GM12865 (cell line): ENCODE results near the gene RTL10.
"Not testable (repeated sequence)": the region's sequence is repeated elsewhere in the genome, so short reads cannot be mapped to it uniquely, and the experiment has no call there.

Experiments used
- DNase-seq: peaks from one replicate; pipeline ENCODE4 v3.0.0; 2010; ENCODE audit warnings: low read depth
- H3K4me3 ChIP-seq: 2 replicates; pipeline ENCODE4 v1.5.1; 2011; ENCODE audit warnings: mild to moderate bottlenecking, low read depth, low read length, control low read depth
- TF ChIP-seq, protein P1 (sequence below): IDR thresholded peaks from 2 replicates; pipeline ENCODE4 v1.5.1; 2011; ENCODE audit warnings: low read length, control low read depth, low read depth, inconsistent platforms; ENCODE audit not compliant: insufficient read depth; ENCODE audit errors: missing control alignments

The RTL10 gene

DNA sequence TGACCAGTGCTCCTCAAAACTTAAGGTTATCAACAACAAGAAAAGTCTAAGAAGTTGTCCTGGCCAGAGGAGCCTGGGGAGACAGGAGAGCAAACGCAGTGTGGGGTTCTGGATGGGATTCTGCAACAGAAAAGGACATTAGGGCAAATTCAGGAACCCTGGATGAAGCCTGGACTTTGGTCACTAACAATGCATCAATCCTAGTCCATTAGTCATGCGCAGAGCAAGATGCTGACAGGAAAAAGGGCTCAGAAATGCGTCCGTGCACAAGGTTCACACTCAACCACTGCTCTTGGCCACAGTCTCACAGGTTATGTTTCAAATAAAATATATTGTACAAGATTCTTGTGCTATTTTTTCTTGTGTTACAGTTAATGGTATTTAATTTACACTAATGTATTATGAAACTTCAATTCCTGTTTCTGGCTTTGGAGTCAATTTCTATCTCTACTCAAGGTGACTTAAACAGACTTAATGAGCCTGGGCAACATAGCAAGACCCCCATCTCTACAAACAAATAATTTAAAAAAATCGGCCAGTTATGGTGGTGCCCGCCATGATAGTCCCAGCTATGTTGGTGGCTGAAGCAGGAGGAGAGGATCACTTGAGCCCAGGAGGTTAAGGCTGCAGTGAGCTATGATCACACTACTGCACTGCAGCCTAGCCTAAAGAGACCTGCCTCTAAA is 13.6 kb downstream of the RTL10 start:
- DNase-seq, result no peak
- H3K4me3 ChIP-seq, result no peak overlapping the region
- TF ChIP-seq, protein P1, sequence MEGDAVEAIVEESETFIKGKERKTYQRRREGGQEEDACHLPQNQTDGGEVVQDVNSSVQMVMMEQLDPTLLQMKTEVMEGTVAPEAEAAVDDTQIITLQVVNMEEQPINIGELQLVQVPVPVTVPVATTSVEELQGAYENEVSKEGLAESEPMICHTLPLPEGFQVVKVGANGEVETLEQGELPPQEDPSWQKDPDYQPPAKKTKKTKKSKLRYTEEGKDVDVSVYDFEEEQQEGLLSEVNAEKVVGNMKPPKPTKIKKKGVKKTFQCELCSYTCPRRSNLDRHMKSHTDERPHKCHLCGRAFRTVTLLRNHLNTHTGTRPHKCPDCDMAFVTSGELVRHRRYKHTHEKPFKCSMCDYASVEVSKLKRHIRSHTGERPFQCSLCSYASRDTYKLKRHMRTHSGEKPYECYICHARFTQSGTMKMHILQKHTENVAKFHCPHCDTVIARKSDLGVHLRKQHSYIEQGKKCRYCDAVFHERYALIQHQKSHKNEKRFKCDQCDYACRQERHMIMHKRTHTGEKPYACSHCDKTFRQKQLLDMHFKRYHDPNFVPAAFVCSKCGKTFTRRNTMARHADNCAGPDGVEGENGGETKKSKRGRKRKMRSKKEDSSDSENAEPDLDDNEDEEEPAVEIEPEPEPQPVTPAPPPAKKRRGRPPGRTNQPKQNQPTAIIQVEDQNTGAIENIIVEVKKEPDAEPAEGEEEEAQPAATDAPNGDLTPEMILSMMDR, result no peak

DNA sequence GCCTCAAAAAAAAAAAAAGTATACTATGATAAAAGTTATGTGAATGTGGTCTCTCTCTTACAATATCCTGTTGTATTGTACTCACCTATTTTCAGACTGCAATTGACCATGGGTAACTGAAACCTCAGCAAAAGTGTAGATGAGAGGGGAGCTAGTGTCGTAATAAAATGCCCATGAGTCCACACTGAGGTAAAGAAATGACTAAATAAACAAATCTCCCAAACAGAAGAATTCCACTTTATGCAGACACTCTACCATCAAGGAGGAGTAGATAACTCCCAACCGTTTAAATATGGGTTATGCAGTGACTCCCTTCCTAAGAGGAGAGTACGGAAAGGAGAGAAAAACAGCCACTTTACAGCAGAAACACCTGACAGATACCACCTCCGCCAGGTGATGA is 14.6 kb downstream of the RTL10 start:
- no peak overlapping the region for H3K4me3 ChIP-seq
- TF ChIP-seq, protein P1, result no peak
- no peak for DNase-seq

DNA sequence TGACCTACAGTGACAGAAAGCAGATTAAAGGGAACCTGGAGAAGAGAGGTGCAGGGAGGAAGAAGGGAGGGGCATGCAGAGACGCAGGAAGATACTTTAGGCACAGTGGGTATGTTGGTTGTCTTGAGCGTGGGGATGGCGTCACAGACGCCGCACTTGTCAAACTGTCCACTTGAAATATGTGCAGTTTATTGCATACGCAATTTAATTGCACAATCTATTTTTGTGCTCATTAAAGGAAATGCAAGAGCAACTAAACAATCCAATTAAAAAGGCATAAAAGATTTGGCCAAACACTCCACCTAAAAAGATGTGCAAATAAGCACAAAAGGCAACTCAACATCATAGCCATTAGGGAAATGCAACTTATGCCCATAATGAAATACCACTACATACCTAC is 16.8 kb downstream of the RTL10 start:
- TF ChIP-seq, protein P1, result no peak
- DNase-seq, result no peak

DNA sequence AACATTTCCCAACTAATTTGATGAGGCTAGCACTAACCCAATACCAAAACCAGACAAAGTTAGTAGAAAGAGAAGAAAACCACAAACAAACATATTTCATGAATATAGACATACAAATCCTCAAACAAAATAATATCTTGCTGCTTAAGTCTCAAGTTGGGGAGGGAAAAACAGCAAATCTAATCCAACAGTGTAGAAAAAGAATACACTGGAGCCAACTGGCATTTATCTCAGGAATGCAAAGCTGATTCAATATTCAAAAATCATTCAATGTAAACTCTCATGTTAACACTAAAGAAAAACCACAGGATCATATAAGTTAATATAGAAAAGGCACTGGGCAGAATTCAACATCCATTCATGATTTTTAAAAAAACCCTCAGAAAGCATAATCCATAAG is 18.2 kb downstream of the RTL10 start:
- H3K4me3 ChIP-seq, result no peak overlapping the region
- TF ChIP-seq, protein P1, result no peak
- DNase-seq, result no peak

More for the DNA sequence above, 16.8 kb downstream of the RTL10 start:
- no peak overlapping the region for H3K4me3 ChIP-seq

DNA sequence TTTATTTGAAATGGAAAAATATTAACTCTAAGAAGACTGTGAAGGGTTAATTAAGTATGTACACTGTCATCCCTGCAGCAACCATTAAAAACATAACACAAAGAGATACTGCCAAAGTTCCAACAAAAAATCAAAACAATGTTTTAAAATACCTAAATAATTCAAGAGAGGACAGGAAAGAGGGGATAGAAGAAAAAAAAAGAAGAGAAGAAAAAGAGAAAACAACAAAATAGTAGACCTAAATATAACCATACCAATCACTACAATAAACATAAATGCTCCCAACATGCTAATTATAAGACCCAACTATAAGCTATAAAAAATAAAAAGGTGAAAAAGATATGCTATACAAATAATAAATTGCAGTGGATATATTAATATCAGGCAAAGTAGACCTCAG is 20.1 kb downstream of the RTL10 start:
- DNase-seq, result no peak
- H3K4me3 ChIP-seq, result no peak overlapping the region
- TF ChIP-seq, protein P1, result no peak

DNA sequence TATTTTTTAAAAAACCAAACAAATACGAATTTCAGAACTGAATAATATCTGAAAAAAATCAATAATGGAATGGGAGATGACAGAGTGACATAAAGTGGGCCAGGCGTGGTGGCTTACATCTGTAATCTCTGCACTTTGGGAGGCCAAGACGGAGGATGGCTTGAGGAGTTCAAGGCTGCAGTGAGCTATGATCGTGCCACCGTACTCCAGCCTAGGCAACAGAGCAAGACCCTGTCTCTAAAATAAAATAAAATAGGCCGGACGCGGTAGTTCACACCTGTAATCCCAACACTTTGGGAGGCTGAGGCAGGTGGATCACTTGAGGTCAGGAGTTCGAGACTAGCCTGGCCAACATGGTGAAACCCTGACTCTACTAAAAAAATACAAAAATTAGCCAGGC is 21.3 kb downstream of the RTL10 start:
- not testable (repeated sequence) for H3K4me3 ChIP-seq, DNase-seq

DNA sequence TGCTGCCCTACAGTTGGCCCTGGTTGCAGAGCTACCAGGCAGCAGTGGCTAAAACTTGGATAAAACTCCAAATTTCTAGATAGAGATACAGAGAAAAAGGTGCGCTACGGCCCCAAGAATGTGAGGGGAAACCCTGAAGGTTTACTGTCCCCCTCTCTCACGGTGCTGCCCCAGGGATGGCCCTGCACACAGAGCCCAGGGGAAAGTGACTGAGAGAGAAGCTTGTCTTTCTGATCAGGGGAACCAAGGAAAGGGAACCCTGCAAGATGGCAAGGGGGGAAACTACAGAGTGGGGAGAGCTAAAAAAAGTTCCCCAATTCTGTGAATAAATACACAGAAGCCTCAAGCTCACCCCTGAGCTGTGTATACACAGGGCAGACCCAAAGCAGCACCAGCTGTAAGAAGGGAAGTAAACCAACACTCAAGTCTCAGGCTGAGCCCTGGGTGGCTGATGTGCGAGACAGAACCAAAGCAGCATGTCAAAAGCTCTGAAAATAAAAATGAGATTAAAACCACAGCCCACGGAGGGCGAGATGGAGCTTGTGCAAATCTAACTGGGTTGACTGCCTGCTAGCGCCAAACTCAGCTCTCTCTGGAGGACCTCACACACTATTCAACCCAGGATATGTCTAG is 22.1 kb downstream of the RTL10 start:
- peak; percentile 38 for DNase-seq
- TF ChIP-seq, protein P1, result no peak
- H3K4me3 ChIP-seq, result no peak overlapping the region

DNA sequence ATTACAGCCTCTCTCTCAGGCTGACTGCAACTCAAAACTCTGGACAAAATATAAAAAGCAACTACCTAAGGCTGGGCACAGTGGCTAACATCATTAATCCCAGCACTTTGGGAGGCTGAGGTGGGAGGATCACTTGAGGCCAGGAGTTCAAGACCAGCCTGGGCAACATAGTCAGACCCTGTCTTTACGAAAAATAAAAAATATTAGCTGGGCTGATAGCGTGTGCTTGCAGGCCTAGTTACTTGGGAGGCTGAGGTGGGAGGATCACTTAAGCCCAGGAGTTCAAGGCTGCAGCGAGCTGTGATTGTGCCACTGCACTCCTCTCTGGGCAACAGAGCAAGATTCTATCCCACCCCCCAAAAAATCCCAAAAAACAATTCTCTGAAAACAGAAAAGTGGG is 22.7 kb downstream of the RTL10 start:
- DNase-seq, H3K4me3 ChIP-seq: not testable (repeated sequence)
